ENCODE data around the gene TTC12. TPM values are rescaled to one million over a fixed set of nuclear protein-coding genes. Genes with fewer than 3 reads are reported as not detected.
A peak's percentile ranks its signal among the peaks of the same experiment; 100 is the strongest.

Gene TTC12
- total and polyA plus RNA-seq, 2 of the 8 experiments (the other 6 are each of a cell fraction or from before 2014, with no cell fraction given): 4.7 to 9.0 TPM

GRCh38 chr11:113386866-113387265, 72.5 kb downstream of the TTC12 start:
- H2AFZ ChIP-seq (ENCODE audit: low read length): no peak overlapping the region
- 0 out of 2 replicates have a peak overlapping the region, but pooled peaks have one; percentile 32 for H2BK5ac ChIP-seq (ENCODE audit: low read depth, low read length)
- no peak overlapping the region for H3K23ac ChIP-seq (ENCODE audit: insufficient read length)
- peaks cover 4 to 10% (median 8%) of the 10 kb centered on the region in 4 experiments; a peak in 5 of 7 replicates for H3K4me1 ChIP-seq (replicated peaks in 1 of 4; ENCODE audit: control insufficient read depth in 3 of 4, insufficient read depth in 4 of 4, low read length in 3 of 4)
- no peak overlapping the region for H2BK20ac ChIP-seq (ENCODE audit: low read length)
- FAIRE-seq (no peak), DNase-seq (ENCODE audit: low read depth in 1 of 2, low spot score in 2 of 2) (no peak)
- H4K20me1 ChIP-seq (replicated peaks in 1 of 2; ENCODE audit: control insufficient read depth in 1 of 2, insufficient read depth in 2 of 2, low read length in 2 of 2): no peaks in the 10 kb centered on the region
- no peak overlapping the region for H4K5ac ChIP-seq (ENCODE audit: insufficient read length, low read depth, low read length)
- peak overlapping the region; percentile 30 for H4K91ac ChIP-seq (replicated peaks; ENCODE audit: insufficient read length, low read length)
- H3K14ac ChIP-seq (ENCODE audit: insufficient read length): no peak overlapping the region
- no peak overlapping the region; the same call in 1 of the 2 replicates for H2BK12ac ChIP-seq (ENCODE audit: low read depth, low read length)
- H3K9ac ChIP-seq (replicated peaks in 1 of 4; ENCODE audit: extremely low read depth in 1 of 4, low read depth in 3 of 4, low read length in 3 of 4): no peak overlapping the region
- H3K36me3 ChIP-seq (ENCODE audit: control insufficient read depth in 2 of 4, insufficient read depth in 4 of 4, low read length in 3 of 4): no peaks in the 10 kb centered on the region
- peak overlapping the region; percentile 23 for H2BK120ac ChIP-seq (replicated peaks; ENCODE audit: low read depth, low read length)
- no peak overlapping the region for H3K4ac ChIP-seq (replicated peaks; ENCODE audit: insufficient read length, low read depth, low read length)
- H4K8ac ChIP-seq (ENCODE audit: extremely low read depth, insufficient read depth, low read length): peak overlapping the region; percentile 11; the same call in 1 of the 2 replicates
- H3K79me1 ChIP-seq (ENCODE audit: low read depth, low read length): no peaks in the 10 kb centered on the region
- H3K4me2 ChIP-seq (ENCODE audit: insufficient read depth in 1 of 2, low read depth in 2 of 2, low read length in 2 of 2): peak overlapping the region in 1 of 2 experiments; percentile 60; a peak in 1 of 4 replicates
- H3K23me2 ChIP-seq (ENCODE audit: low read depth, low read length): no peaks in the 10 kb centered on the region
- TF ChIP-seq YY1 (IDR thresholded peaks at IDR 0.05; ENCODE audit: low read depth, low read length) (no peak), POLR2A (IDR thresholded peaks at IDR 0.05; ENCODE audit: control extremely low read depth in 1 of 2, low read depth in 2 of 2, low read length in 2 of 2) (no peak)
- WGBS, 2 experiments (ENCODE audit: extremely low coverage in 1 of 2, insufficient coverage in 1 of 2, insufficient read length in 1 of 2, insufficient replicate concordance in 2 of 2, low coverage in 1 of 2, low lambda C conversion rate in 2 of 2, missing lambda C conversion rate in 1 of 2): 87% methylated on average over 6 of the region's 6 CpGs; no CpG with 5 or more reads in 1 of the 2 experiments
- H2BK15ac ChIP-seq (ENCODE audit: low read length): no peak overlapping the region
- peak overlapping the region in 1 of 4 experiments; percentile 55; a peak in 1 of 8 replicates for H3K4me3 ChIP-seq (ENCODE audit: extremely low read depth in 1 of 4, insufficient read depth in 2 of 4, low read depth in 3 of 4, low read length in 4 of 4)
- H3K27me3 ChIP-seq (replicated peaks in 1 of 4; ENCODE audit: control insufficient read depth in 3 of 4, extremely low read depth in 1 of 4, insufficient read depth in 3 of 4, low read length in 3 of 4): peaks cover 0 to 8% (median 4%) of the 10 kb centered on the region in 4 experiments; a peak in 3 of 7 replicates
- H3K56ac ChIP-seq (replicated peaks; ENCODE audit: insufficient read length, low read depth, low read length): no peak overlapping the region
- ChIA-PET POLR2A (ENCODE audit: partially characterized antibody) (interaction anchor here (1.2 to 1.4 kb wide), 3 partner anchors 14 to 123 kb away, joined by 3 read pairs; no protein-coding TSS in a partner anchor), CTCF (ENCODE audit: partially characterized antibody) (interaction anchor here (1.2 to 4.2 kb wide), 9 partner anchors 10 to 343 kb away, joined by 3 to 18 read pairs (median 6); no protein-coding TSS in a partner anchor)
- H3K79me2 ChIP-seq (ENCODE audit: control insufficient read depth in 1 of 2, insufficient read depth in 2 of 2, low read length in 2 of 2): no peaks in the 10 kb centered on the region
- peak overlapping the region; percentile 38; the same call in 1 of the 2 replicates for H3K18ac ChIP-seq (ENCODE audit: extremely low read depth, low read length)
- no peaks in the 10 kb centered on the region for H3K9me3 ChIP-seq (ENCODE audit: insufficient read depth in 2 of 2, low read depth in 1 of 2, low read length in 1 of 2)
- H3K27ac ChIP-seq (ENCODE audit: low read depth, low read length): no peak overlapping the region
- H2AK5ac ChIP-seq (ENCODE audit: low read depth, low read length): no peak overlapping the region
